NCI-H2029 treated with DMSO at 0.1 percent for 48 hours (cell line): Measurements from ENCODE around the gene RPL13.
"Not testable (repeated sequence)": the region's sequence is repeated elsewhere in the genome, so short reads cannot be mapped to it uniquely, and the experiment has no call there.

ENCODE experiments used
- DNase-seq: peaks from one replicate; lab custom pipeline; 2025; lab: John Stamatoyannopoulos, UW

The RPL13 gene

DNA sequence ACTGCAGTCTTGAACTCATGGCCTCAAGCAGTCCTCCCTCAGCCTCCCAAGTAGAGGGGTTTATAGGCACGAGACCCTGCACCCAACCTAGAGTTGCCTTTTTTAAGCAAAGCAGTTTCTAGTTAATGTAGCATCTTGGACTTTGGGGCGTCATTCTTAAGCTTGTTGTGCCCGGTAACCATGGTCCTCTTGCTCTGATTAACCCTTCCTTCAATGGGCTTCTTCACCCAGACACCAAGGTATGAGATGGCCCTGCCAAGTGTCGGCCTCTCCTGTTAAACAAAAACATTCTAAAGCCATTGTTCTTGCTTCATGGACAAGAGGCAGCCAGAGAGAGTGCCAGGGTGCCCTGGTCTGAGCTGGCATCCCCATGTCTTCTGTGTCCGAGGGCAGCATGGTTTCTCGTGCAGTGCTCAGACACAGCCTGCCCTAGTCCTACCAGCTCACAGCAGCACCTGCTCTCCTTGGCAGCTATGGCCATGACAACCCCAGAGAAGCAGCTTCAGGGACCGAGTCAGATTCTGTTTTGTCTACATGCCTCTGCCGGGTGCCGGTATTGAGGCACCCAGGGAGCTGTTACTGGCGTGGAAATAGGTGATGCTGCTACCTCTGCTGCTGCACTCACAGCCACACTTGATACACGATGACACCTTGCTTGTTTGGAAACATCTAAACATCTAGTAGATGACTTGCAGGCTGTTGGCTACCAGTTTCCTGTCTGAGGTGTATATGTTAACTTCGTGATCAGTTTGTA lies 3.3 kb downstream of the RPL13 start:
- DNase-seq = no peak

DNA sequence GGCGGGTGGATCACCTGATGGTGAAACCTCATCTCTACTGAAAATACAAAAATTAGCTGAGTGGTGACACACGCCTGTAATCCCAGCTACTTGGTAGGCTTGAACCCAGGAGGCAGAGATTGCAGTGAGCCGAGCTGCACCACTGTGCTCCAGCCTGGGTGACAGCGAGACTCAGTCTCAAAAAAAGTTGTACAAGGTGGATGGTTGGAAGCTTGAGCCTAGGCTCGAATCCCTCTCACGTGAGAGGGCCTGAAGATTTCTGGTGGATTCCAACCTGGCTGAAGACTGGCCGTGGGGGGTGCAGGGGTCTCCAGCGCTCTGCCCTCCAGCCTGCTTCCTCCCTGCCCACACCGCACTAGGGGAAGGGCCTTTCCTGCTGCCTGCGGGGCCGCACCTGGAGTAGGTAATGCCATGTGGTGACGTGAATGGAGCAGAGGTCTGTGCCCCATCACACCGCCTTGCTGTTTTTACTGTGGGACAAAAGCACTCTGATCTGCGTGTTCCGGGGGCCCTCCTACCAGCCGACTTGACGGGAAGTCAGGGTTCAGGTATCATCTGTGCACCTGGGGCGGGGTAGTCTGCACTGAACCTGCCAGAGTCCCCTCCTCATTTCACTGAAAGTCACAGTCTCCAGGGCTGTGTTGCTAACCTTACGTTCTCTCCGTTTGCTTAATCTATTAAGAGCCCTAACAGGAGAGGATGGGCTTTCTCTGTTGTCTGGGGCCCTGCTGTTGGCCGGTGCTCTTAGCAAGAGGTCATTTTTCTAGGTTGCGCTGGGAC lies 4.2 kb downstream of the RPL13 start:
- DNase-seq = no peak

DNA sequence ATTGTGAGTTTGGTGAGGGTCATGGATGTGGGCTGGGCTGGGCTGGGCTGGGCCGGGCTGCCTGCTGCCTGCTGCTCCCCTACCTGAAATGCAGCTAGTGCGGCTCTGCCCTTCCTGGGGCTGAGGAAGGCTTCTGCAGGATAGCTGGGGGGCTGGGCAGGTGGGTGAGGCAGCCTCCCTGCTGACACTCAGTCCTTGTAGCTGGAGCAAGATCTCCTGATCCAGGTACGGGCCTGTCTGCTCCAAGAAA lies 4.7 kb downstream of the RPL13 start:
- DNase-seq = no peak

GRCh38 chr16:89565506-89566372 lies 5.3 kb downstream of the RPL13 start:
- no peak for DNase-seq

DNA sequence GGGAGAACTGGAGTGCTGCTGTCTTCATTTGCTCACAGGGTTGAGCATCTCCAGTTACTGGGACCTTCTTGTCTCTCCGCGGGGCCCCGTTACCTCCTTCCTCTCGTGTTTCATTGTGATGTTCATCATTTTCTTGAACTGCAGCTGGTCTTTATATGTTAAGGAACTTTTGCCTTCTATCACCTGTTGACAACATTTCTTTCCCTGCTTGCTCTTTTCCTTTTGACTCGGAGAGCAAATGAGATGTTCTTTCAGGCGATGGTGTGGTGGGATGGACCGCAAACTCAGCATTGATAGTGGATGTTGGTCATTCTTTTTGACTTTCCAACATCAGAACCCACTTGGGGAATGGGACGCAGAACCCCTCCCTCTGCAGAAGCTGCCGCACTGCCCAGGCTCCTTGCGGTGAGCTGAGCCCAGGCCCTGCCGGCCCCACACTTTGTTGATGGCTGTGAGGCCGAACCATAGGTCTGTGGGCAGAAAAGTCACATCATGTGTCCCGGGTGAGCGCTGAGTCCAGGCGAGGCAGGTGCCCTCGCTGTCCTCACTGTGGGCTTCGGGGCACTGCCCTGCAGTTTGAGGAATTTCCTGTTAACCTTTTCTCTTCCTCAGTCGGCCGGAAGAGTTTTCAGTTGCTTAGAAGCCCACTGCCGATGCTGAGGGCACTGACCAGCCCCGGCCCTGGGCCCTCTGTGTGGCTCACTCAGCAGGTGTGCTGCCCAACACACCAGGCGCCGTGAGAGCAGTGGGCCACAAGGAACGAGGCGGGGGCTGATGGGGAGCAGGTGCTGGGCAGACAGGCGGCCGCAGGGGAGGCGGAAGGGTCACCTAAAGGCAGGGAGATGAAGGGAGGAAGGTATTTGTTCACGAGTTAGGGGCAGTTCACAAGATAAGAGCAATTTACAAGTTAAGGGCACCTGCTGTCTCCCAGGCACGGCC lies 7.4 kb downstream of the RPL13 start:
- no peak for DNase-seq

DNA sequence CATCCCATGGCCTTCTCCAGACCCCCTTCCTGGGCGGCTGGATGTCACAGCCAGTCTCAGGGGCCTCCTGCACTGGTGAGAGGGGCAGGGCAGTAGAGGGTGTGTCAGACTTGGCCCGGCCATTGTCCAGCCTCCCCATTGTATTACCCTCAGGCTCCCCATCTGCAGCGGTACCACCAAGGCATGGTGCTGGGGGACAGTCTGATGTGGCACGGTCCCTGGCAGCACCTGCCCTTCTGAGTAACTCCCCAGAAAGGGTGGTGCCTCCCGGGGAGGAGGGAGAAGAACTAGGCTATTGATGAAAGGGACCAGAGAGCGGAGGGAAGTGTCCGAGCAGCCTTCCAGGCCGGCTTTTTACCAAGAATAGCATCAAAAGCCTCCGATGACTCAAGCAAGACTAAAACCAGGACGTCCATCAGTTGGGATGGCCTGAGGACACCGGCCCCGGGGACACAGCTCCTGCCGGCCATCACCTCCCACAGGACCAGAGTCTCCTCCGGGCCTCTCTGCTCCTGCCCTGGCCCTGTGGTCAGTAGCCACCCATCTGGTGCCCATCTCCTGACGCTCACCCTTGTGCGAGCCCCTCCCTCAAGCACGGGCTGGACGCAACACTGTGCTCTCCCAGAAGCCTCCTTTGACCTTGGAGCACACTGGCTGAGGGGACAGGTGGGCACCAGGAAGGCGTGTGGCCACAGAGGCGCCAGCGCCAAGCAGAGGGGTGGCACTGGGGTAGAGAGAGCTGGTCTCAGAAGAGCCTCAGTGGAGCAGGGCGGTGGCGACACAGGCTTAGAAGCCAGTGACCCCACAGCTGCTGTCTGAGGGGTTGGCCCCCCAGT lies 9.2 kb downstream of the RPL13 start:
- no peak for DNase-seq

DNA sequence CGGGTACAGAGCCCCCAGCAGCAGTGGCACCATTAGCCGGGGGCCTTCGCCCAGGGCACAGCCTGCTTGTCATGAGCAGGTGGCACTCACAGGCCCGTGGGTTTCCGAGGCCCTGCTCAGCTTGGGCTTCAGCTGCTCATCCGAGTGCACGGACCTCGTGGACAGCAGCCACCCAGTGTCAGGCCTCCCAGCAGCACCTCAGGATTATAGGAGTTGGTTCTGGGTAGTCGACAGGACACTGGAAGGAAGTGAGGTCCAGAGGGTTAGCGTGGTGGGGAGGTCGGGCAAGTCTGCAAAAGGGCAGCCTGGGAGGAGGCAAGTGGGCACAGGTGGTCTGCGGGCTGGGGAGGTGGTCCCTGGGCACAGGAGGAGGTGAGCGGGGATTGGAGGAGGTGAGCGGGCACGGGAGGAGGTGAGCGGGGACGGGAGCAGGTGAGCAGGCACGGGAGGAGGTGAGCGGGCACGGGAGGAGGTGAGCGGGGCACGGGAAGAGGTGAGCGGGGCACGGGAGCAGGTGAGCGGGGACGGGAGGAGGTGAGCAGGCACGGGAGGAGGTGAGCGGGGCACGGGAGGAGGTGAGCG lies 10.0 kb downstream of the RPL13 start:
- DNase-seq = no peak

- not testable (repeated sequence) for DNase-seq
Observed at GRCh38 chr16:89570983-89571598, 10.6 kb downstream of the RPL13 start.

- no peak for DNase-seq
Observed at GRCh38 chr16:89571636-89572035, 11.2 kb downstream of the RPL13 start.

GRCh38 chr16:89572073-89572484 lies 11.6 kb downstream of the RPL13 start:
- DNase-seq = no peak

DNA sequence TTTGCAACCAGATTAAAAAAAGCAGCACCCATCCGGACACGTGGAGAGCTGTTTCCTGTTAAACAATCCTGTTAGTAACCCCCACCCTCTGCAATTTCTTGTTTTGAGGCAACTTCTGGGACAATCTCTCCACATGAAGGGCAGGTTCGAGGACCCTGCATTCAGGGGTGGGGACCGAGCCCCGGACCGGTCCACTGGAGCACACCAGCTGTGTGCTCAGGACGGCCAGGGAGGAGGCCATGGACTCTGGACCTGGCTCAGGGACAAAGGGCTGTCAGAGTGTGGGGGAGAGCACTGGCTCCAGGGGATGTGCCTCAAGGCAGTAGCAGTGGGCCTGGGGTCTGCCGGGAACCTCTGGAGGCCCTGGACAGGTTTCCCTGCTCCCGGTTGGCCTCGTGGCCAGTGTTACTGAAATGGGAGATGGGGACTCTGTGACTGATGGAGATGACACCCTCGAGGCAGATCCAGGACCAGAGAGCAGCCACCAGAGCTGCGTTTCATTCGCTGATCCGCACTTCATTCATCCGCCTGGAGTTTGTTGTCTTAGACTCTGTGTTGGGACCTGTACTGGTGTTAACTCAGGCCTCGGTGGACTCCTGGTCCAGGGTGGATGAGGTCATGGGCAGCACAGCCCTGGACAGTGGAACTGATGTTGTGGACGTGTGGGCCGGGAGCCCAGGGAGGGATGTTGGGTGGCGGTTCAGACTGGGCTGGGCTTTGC lies 12.2 kb downstream of the RPL13 start:
- no peak for DNase-seq

- no peak for DNase-seq
Observed at GRCh38 chr16:89573826-89574680, 13.6 kb downstream of the RPL13 start.

GRCh38 chr16:89574681-89575246 lies 14.3 kb downstream of the RPL13 start:
- no peak for DNase-seq

- DNase-seq = no peak
Observed at GRCh38 chr16:89575247-89576152, 15.0 kb downstream of the RPL13 start, which contains the start of gene CPNE7. Gene CPNE7 (plus strand): TSS chr16:89575758. CDS start chr16:89575898, 140 bp downstream.

DNA sequence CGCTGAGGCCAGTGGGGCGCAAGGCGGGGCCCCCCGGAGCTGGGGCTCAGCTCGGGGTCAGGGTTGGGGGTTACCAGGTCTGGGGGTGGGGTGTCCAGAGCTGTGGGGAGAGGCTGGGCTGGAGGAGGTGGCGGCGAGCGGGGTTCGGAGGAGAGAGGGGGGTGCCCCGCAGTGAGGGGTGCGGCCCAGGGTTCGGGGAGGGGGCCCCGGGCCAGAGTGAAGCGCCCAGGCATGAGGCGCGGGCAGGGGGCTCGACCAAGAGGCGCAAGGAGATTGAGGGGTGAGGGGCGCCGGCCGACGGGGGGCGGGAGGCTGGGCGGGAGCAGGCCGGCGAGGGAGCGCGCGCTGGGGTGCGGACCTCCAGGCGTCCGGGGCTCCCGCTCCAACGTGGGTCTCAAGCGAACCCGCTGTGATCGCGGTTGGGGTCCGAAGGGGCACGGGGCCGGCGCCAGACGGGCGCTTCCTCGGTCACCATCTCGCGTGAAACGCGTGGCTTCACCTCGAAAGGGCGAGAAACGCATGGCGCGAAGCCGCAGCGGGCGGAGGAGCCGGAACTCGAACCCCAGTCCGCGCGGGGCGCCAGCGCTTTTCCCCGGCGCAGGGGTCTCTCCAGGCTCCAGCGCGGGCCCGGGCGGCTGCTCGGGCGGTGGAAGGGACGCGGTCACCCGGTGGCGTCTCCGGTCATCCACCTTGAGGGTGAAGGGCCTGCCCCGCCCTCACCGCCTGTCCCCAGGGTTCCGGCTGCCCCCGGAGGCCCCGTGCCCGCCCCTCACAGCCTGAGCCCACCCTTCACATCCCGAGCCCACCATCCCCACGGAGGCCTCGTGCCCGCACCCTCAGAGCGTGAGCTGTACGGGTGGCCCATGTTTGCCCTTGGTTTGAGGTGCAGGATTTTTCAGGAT lies 15.9 kb downstream of the RPL13 start:
- no peak for DNase-seq
